Liver (tissue), 9 donors: ENCODE data around the gene SMARCB1. TPM values are rescaled to one million over a fixed set of nuclear protein-coding genes. Genes with fewer than 3 reads are reported as not detected.

ENCODE experiments used
- DNase-seq: peaks from one replicate; pipeline ENCODE4 v3.0.0-alpha.2; 2017; ENCODE audit warnings: low spot score
- H3K27ac ChIP-seq, 2 donors: one replicate each; pipeline ENCODE4 v1.7.0; 2013; ENCODE audit warnings: inconsistent platforms in 2 of 2, low read length in 2 of 2, control low read depth in 1 of 2, low read depth in 1 of 2, mild to moderate bottlenecking in 1 of 2
- H3K27me3 ChIP-seq, 4 donors: one replicate each; pipeline versions ENCODE4 v1.6.1 to v1.7.0; 2013; ENCODE audit warnings: low read length in 3 of 4, inconsistent platforms in 1 of 4, mild to moderate bottlenecking in 1 of 4, moderate library complexity in 1 of 4; ENCODE audit not compliant: control insufficient read depth in 4 of 4, insufficient read depth in 4 of 4
- H3K36me3 ChIP-seq, 4 donors: one replicate each; pipeline versions ENCODE4 v1.6.1 to v1.7.0; 2013; ENCODE audit warnings: low read length in 3 of 4, mild to moderate bottlenecking in 3 of 4, low read depth in 1 of 4, moderate library complexity in 1 of 4; ENCODE audit not compliant: control insufficient read depth in 4 of 4, insufficient read depth in 3 of 4
- H3K4me1 ChIP-seq, 4 donors: one replicate each; pipeline versions ENCODE4 v1.6.1 to v1.7.0; 2013; ENCODE audit warnings: low read length in 3 of 4, mild to moderate bottlenecking in 3 of 4, moderate library complexity in 1 of 4; ENCODE audit not compliant: control insufficient read depth in 4 of 4, insufficient read depth in 4 of 4
- H3K4me3 ChIP-seq, 3 donors: one replicate each; pipeline versions ENCODE4 v1.6.1 to v1.7.0; 2013; ENCODE audit warnings: low read length in 3 of 3, control low read depth in 1 of 3, low read depth in 1 of 3, mild to moderate bottlenecking in 1 of 3
- H3K9ac ChIP-seq, 2 donors: one replicate each; pipeline ENCODE4 v1.7.0; 2013; ENCODE audit warnings: low read length in 2 of 2, mild to moderate bottlenecking in 2 of 2, moderate library complexity in 2 of 2, control low read depth in 1 of 2, low read depth in 1 of 2
- H3K9me3 ChIP-seq, 4 donors: one replicate each; pipeline versions ENCODE4 v1.6.1 to v1.7.0; 2013; ENCODE audit warnings: low read length in 3 of 4; ENCODE audit not compliant: control insufficient read depth in 4 of 4
- EGR1 ChIP-seq, 2 donors: IDR thresholded peaks; 2 replicates each; pipeline ENCODE4 v1.6.1; 2016 to 2018; ENCODE audit warnings: antibody characterized with exemption in 2 of 2, low read depth in 2 of 2
- FOXA1 ChIP-seq: IDR thresholded peaks from 2 replicates; pipeline ENCODE4 v1.6.1; 2016; ENCODE audit warnings: antibody characterized with exemption
- FOXA2 ChIP-seq: IDR thresholded peaks from 2 replicates; pipeline ENCODE4 v1.6.1; 2016; ENCODE audit warnings: antibody characterized with exemption
- GABPA ChIP-seq, 2 donors: IDR thresholded peaks in 1 of 2; conservative IDR thresholded peaks in 1 of 2; 2 replicates each; pipeline ENCODE4 v1.6.1; 2016; ENCODE audit warnings: antibody characterized with exemption in 2 of 2, mild to moderate bottlenecking in 1 of 2, moderate library complexity in 1 of 2
- HNF4A ChIP-seq, 2 donors: conservative IDR thresholded peaks; 2 replicates each; pipeline ENCODE4 v1.6.1; 2016; ENCODE audit warnings: antibody characterized with exemption in 2 of 2, mild to moderate bottlenecking in 2 of 2
- HNF4G ChIP-seq: IDR thresholded peaks from 2 replicates; pipeline ENCODE4 v1.6.1; 2016; ENCODE audit warnings: antibody characterized with exemption
- RAD21 ChIP-seq, 2 donors: IDR thresholded peaks; 2 replicates each; pipeline ENCODE4 v1.6.1; 2016; ENCODE audit warnings: antibody characterized with exemption in 2 of 2, mild to moderate bottlenecking in 2 of 2
- RXRA ChIP-seq, 2 donors: IDR thresholded peaks; 2 replicates each; pipeline ENCODE4 v1.6.1; 2017 to 2018; ENCODE audit warnings: antibody characterized with exemption in 2 of 2, mild to moderate bottlenecking in 1 of 2
- SP1 ChIP-seq: IDR thresholded peaks from 2 replicates; pipeline ENCODE4 v1.6.1; 2018; ENCODE audit warnings: antibody characterized with exemption, mild to moderate bottlenecking
- TAF1 ChIP-seq: conservative IDR thresholded peaks from 2 replicates; pipeline ENCODE4 v1.6.1; 2016; ENCODE audit warnings: antibody characterized with exemption, mild to moderate bottlenecking
- YY1 ChIP-seq: IDR thresholded peaks from 2 replicates; pipeline ENCODE4 v1.6.1; 2016; ENCODE audit warnings: antibody characterized with exemption, mild to moderate bottlenecking
- WGBS: extraction: QIAGEN DNeasy Blood & Tissue Kit; methylation state at CpG from one replicate; pipeline ENCODE4 v1.1.7; 2013; 5-methylcytosine and 5-hydroxymethylcytosine counted together
- polyA plus RNA-seq, 2 donors: library from polyadenylated mRNA; stranded (reverse) in 1 of 2; unstranded in 1 of 2; fragments of 200-250 nt in 1 of 2; fragments of >200 nt in 1 of 2; fragmentation: Nextera tagmentation in 1 of 2; extraction: Ambion mirVana in 1 of 2; gene quantifications; one replicate each; pipeline versions ENCODE4 v1.2.1 to v1.2.3, GENCODE V29; 2013 to 2015
- total RNA-seq, 2 donors: library from RNA; depleted of rRNA; stranded (reverse); fragments of >200 nt; gene quantifications; one replicate each; pipeline ENCODE4 v1.2.3, GENCODE V29; 2014
- TF ChIP-seq, protein P1 (sequence below): IDR thresholded peaks from 2 replicates; pipeline ENCODE4 v1.6.1; 2016; ENCODE audit warnings: antibody characterized with exemption
- TF ChIP-seq, protein P2 (sequence below): fragments of 150-350 bp; IDR thresholded peaks from 2 replicates; pipeline ENCODE4 v1.5.1; 2017; ENCODE audit warnings: improper control_type of control experiment, low read depth, low read length; ENCODE audit not compliant: missing input control
- TF ChIP-seq, protein P3 (sequence below): IDR thresholded peaks from 2 replicates; pipeline ENCODE4 v1.6.1; 2016; ENCODE audit warnings: antibody characterized with exemption, mild to moderate bottlenecking
- TF ChIP-seq, protein P4 (sequence below): IDR thresholded peaks from 2 replicates; pipeline ENCODE4 v1.6.1; 2016; ENCODE audit warnings: antibody characterized with exemption
- TF ChIP-seq, protein P5 (sequence below): IDR thresholded peaks from 2 replicates; pipeline ENCODE4 v1.6.1; 2016; ENCODE audit warnings: antibody characterized with exemption
- donor health status: healthy.
- donor health status: healthy.
- donor health status: healthy.
- donor health status: healthy.
- donor health status: healthy.

SMARCB1 gene
- total and polyA plus RNA-seq, 4 donors = 15.1 to 22.5 (median 19.1) TPM

DNA sequence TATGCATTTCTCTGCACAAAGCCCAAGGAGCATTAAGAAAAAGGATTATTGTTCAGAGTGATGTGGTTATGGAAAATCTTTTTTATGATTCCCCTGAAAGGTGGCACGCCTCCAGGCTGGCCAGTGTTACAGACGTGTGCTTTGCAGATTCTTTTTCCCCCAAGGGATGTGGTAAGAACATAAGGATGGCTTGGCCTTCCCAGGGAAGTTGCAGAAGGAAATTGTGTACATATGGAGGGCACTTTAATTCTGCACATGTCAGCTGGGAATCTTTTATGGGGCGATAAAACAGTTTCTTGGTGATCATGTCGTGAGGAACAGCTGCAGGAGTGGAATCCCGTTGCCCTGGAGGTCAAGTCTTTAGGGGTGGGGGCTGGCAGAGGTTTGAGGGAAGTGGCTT is 9.7 kb downstream of the SMARCB1 start:
- H3K4me3 ChIP-seq = no peak overlapping the region
- no peak for DNase-seq

DNA sequence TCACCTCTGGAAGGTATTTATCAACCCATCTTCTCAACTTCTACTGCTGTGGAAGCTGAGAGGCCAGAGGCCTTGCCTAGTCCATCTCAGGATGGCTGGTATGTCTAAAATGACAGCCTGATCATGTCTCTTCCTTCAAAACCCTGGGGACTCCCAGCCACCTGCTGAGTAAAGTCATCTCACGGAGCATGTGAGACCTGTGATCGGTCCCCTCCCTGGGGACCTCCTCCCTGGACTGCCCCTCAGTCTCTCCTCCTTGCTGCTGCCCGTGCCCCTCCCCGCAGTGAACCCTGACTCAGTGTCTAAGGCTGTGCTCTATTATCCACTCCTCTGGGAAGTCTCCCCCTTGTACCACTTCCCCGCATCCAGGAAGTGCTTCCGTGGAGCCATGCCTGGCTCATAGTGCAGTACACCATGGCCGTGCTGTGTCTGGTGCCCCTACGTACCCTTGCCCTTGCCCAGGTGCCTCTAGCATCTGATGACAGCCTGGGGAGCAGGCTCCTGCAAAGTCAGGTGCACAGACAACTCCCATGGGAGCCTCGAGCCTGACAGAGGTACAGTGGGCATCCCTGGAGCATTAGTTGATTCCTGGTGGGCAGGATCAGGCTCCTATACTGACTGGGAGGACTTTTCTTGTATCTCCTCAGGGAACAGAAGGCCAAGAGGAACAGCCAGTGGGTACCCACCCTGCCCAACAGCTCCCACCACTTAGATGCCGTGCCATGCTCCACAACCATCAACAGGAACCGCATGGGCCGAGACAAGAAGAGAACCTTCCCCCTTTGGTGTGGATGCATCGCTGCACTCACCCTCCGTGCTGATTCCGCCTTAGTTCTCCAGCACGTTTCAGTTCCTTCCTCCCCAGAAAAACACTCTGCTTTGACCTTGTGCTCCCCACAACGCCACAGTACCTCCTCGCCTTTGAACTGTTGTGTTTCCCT is 13.8 kb downstream of the SMARCB1 start:
- TF ChIP-seq HNF4G (no peak), EGR1 (IDR thresholded peaks at IDR 0.05; ENCODE audit: low read depth in 2 of 2) (no peak), GABPA (IDR thresholded peaks at IDR 0.05 in 1 of 2, conservative IDR thresholded peaks at IDR 0.05 in 1 of 2) (no peak), YY1 (no peak), TAF1 (no peak), HNF4A (conservative IDR thresholded peaks at IDR 0.05) (no peak), RXRA (IDR thresholded peaks at IDR 0.05) (no peak), FOXA1 (no peak), FOXA2 (no peak), RAD21 (IDR thresholded peaks at IDR 0.05) (no peak)
- TF ChIP-seq, protein P1, sequence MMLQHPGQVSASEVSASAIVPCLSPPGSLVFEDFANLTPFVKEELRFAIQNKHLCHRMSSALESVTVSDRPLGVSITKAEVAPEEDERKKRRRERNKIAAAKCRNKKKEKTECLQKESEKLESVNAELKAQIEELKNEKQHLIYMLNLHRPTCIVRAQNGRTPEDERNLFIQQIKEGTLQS = no peak
- TF ChIP-seq, protein P2, sequence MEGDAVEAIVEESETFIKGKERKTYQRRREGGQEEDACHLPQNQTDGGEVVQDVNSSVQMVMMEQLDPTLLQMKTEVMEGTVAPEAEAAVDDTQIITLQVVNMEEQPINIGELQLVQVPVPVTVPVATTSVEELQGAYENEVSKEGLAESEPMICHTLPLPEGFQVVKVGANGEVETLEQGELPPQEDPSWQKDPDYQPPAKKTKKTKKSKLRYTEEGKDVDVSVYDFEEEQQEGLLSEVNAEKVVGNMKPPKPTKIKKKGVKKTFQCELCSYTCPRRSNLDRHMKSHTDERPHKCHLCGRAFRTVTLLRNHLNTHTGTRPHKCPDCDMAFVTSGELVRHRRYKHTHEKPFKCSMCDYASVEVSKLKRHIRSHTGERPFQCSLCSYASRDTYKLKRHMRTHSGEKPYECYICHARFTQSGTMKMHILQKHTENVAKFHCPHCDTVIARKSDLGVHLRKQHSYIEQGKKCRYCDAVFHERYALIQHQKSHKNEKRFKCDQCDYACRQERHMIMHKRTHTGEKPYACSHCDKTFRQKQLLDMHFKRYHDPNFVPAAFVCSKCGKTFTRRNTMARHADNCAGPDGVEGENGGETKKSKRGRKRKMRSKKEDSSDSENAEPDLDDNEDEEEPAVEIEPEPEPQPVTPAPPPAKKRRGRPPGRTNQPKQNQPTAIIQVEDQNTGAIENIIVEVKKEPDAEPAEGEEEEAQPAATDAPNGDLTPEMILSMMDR = no peak
- TF ChIP-seq, protein P3, sequence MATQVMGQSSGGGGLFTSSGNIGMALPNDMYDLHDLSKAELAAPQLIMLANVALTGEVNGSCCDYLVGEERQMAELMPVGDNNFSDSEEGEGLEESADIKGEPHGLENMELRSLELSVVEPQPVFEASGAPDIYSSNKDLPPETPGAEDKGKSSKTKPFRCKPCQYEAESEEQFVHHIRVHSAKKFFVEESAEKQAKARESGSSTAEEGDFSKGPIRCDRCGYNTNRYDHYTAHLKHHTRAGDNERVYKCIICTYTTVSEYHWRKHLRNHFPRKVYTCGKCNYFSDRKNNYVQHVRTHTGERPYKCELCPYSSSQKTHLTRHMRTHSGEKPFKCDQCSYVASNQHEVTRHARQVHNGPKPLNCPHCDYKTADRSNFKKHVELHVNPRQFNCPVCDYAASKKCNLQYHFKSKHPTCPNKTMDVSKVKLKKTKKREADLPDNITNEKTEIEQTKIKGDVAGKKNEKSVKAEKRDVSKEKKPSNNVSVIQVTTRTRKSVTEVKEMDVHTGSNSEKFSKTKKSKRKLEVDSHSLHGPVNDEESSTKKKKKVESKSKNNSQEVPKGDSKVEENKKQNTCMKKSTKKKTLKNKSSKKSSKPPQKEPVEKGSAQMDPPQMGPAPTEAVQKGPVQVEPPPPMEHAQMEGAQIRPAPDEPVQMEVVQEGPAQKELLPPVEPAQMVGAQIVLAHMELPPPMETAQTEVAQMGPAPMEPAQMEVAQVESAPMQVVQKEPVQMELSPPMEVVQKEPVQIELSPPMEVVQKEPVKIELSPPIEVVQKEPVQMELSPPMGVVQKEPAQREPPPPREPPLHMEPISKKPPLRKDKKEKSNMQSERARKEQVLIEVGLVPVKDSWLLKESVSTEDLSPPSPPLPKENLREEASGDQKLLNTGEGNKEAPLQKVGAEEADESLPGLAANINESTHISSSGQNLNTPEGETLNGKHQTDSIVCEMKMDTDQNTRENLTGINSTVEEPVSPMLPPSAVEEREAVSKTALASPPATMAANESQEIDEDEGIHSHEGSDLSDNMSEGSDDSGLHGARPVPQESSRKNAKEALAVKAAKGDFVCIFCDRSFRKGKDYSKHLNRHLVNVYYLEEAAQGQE = no peak
- TF ChIP-seq, protein P4, sequence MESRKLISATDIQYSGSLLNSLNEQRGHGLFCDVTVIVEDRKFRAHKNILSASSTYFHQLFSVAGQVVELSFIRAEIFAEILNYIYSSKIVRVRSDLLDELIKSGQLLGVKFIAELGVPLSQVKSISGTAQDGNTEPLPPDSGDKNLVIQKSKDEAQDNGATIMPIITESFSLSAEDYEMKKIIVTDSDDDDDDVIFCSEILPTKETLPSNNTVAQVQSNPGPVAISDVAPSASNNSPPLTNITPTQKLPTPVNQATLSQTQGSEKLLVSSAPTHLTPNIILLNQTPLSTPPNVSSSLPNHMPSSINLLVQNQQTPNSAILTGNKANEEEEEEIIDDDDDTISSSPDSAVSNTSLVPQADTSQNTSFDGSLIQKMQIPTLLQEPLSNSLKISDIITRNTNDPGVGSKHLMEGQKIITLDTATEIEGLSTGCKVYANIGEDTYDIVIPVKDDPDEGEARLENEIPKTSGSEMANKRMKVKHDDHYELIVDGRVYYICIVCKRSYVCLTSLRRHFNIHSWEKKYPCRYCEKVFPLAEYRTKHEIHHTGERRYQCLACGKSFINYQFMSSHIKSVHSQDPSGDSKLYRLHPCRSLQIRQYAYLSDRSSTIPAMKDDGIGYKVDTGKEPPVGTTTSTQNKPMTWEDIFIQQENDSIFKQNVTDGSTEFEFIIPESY = no peak
- H3K36me3 ChIP-seq = peaks cover 11 to 58% (median 33%) of the 10 kb centered on the region in 4 donors
- no peak for DNase-seq
- peaks cover 3 to 12% (median 9%) of the 10 kb centered on the region in 4 donors for H3K4me1 ChIP-seq
- H3K4me3 ChIP-seq = no peak overlapping the region
- no peak overlapping the region for H3K27ac ChIP-seq
- no peaks in the 10 kb centered on the region for H3K27me3 ChIP-seq
- H3K9me3 ChIP-seq = no peaks in the 10 kb centered on the region
- WGBS = 95% methylated on average over 18 of the region's 18 CpGs
- no peak overlapping the region for H3K9ac ChIP-seq

More for the DNA sequence above, 9.7 kb downstream of the SMARCB1 start:
- H3K9ac ChIP-seq = no peak overlapping the region
- WGBS = 84% methylated on average over 5 of the region's 5 CpGs
- no peaks in the 10 kb centered on the region for H3K9me3 ChIP-seq
- no peaks in the 10 kb centered on the region for H3K27me3 ChIP-seq
- H3K4me1 ChIP-seq = no peaks in the 10 kb centered on the region
- TF ChIP-seq, protein P1 = no peak
- TF ChIP-seq, protein P2 = no peak
- TF ChIP-seq SP1 (no peak), HNF4A (conservative IDR thresholded peaks at IDR 0.05) (no peak)
- TF ChIP-seq, protein P5, sequence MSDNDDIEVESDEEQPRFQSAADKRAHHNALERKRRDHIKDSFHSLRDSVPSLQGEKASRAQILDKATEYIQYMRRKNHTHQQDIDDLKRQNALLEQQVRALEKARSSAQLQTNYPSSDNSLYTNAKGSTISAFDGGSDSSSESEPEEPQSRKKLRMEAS = no peak
- no peak overlapping the region for H3K27ac ChIP-seq
- peaks cover 15 to 55% (median 32%) of the 10 kb centered on the region in 4 donors for H3K36me3 ChIP-seq
